ENCODE results near the gene ZNF574.

ZNF574 gene

DNA sequence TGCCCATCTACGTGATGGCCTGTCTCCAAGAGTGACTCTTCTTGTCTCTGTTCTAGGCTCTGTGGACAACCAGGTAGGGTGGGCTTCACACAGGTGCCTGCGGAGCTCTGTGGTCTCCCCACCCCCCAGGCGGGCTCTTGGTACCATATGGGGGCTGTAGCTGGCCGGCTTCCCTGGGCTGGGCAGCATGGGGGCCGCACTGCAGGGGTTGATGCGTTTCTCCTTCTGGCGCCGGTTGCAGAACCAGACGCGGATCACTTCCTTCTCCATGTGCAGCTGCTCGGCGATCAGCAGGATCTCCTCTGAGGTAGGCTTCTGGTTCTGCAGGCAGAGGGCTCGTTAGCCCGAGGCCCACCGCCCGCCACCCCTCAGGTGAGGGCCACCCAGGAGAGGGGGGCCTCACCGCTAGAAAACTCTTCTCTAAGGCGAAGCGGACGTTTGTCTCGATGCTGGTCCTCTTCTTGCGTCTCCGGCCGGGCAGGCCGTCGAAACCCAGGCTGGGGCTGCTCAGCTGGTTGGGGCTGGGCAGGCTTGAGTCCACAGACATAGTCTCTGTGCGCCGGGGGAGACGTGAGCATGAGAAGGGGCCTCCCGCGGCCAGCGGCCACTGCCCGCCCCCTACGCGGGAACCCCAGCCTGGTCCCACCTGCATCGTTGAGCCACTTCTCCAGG, 19.3 kb downstream of the ZNF574 start:
- H3K36me3 ChIP-seq = no peaks in the 10 kb centered on the region
- H3K27ac ChIP-seq = no peak overlapping the region
- H3K27me3 ChIP-seq = peaks cover 0 to 16% of the 10 kb centered on the region in 2 donors
- intact Hi-C loops (cut with DNase I; ENCODE audit: low total_unique reads) = no loop called here
- no peaks in the 10 kb centered on the region for H3K9me3 ChIP-seq
- no peak for TF ChIP-seq CTCF (IDR thresholded peaks at IDR 0.05)
- no peak overlapping the region for H3K4me3 ChIP-seq
- peaks cover 0 to 14% (median 0%) of the 10 kb centered on the region in 4 donors for H3K4me1 ChIP-seq
- DNase-seq = no peak

DNA sequence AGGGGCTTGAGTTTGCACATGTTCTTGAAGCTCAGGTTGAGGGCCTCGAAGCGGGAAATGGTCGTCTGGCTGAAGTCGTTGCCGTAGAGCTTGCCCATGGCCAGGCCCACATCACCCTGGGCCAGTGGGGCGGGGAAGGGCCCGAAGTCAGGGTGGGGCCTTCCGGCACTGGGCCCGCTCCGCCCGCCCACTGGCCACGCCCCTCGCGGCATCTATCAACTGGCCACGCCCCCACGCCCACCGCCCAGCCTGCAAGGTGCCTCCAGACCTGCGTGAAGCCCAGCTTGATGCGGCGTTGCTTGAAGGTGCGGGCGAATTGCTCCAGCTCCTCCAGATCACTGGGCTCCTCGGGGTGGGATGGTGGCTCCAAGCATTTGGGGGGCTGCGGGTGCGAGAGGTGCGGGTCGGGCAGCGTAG, 19.9 kb downstream of the ZNF574 start:
- H3K4me1 ChIP-seq = peaks cover 0 to 14% (median 0%) of the 10 kb centered on the region in 4 donors
- no peak overlapping the region for H3K4me3 ChIP-seq
- H3K27me3 ChIP-seq = peaks cover 0 to 16% of the 10 kb centered on the region in 2 donors
- no peaks in the 10 kb centered on the region for H3K9me3 ChIP-seq
- no peak for TF ChIP-seq CTCF (IDR thresholded peaks at IDR 0.05)
- no peak overlapping the region for H3K27ac ChIP-seq
- DNase-seq = no peak
- H3K36me3 ChIP-seq = no peaks in the 10 kb centered on the region
- intact Hi-C loops (cut with DNase I; ENCODE audit: low total_unique reads) = no loop called here

- intact Hi-C loops (cut with DNase I; ENCODE audit: low total_unique reads) = no loop called here
- Histone ChIP-seq H3K4me1 (peaks cover 0 to 14% (median 0%) of the 10 kb centered on the region in 4 donors), H3K36me3 (no peaks in the 10 kb centered on the region), H3K9me3 (no peaks in the 10 kb centered on the region), H3K27me3 (peaks cover 0 to 16% of the 10 kb centered on the region in 2 donors), H3K27ac (no peak overlapping the region), H3K4me3 (no peak overlapping the region)
- TF ChIP-seq CTCF (IDR thresholded peaks at IDR 0.05) = no peak
- no peak for DNase-seq
Measured at GRCh38 chr19:42096255-42096837, 20.4 kb downstream of the ZNF574 start.

DNA sequence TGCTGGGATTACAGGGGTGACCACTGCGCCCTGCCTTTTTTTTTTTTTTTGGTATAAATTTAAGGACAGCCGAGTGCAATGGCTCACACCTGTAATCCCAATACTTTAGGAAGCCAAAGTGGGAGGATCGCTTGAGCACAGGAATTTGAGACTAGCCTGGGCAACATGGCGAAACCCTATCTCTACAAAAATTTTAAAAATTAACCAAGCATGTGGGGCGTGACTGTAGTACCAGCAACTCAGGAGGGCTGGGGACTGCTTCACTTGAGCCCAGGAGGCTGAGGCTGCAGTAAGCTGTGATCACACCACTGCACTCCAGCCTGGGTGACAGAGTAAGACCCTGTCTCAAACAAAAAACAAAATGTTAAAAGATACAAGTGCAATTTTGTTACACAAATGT, 21.5 kb downstream of the ZNF574 start:
- no peak overlapping the region for H3K4me3 ChIP-seq
- no peaks in the 10 kb centered on the region for H3K9me3 ChIP-seq
- intact Hi-C loops (cut with DNase I; ENCODE audit: low total_unique reads) = no loop called here
- TF ChIP-seq CTCF (IDR thresholded peaks at IDR 0.05) = no peak
- peaks cover 0 to 16% of the 10 kb centered on the region in 2 donors for H3K27me3 ChIP-seq
- H3K4me1 ChIP-seq = peaks cover 0 to 14% (median 0%) of the 10 kb centered on the region in 4 donors
- H3K27ac ChIP-seq = no peak overlapping the region
- DNase-seq = no peak
- H3K36me3 ChIP-seq = no peaks in the 10 kb centered on the region

- DNase-seq = no peak
- TF ChIP-seq CTCF (IDR thresholded peaks at IDR 0.05) = no peak
- intact Hi-C loops (cut with DNase I; ENCODE audit: low total_unique reads) = no loop called here
- H3K36me3 ChIP-seq = no peaks in the 10 kb centered on the region
- H3K27me3 ChIP-seq = peaks cover 0 to 16% of the 10 kb centered on the region in 2 donors
- H3K9me3 ChIP-seq = no peaks in the 10 kb centered on the region
- H3K4me3 ChIP-seq = no peak overlapping the region
- H3K4me1 ChIP-seq = peaks cover 0 to 10% (median 0%) of the 10 kb centered on the region in 4 donors
- no peak overlapping the region for H3K27ac ChIP-seq
Measured at GRCh38 chr19:42098781-42099180, 22.8 kb downstream of the ZNF574 start.
